ENCODE results near the gene APLP2. TPM values are rescaled to one million over a fixed set of nuclear protein-coding genes. Genes with fewer than 3 reads are reported as not detected.
A peak's percentile ranks its signal among the peaks of the same experiment; 100 is the strongest.

The APLP2 gene
- total RNA-seq, 1 donor from 2014 or later, result 374 TPM

GRCh38 chr11:130145975-130146776 is 76.5 kb downstream of the APLP2 start:
- DNase-seq (ENCODE audit: low spot score), result no peak

GRCh38 chr11:130146796-130147195 is 77.1 kb downstream of the APLP2 start:
- peak; percentile 54 for DNase-seq (ENCODE audit: low spot score)

GRCh38 chr11:130148796-130149326 is 79.2 kb downstream of the APLP2 start:
- no peak for DNase-seq (ENCODE audit: low spot score)

- no peak for DNase-seq (ENCODE audit: low spot score)
These were observed 81.1 kb downstream of the APLP2 start for GRCh38 chr11:130150790-130151189.

GRCh38 chr11:130151196-130151595 is 81.5 kb downstream of the APLP2 start:
- DNase-seq (ENCODE audit: low spot score), result no peak

GRCh38 chr11:130156108-130157022 is 86.7 kb downstream of the APLP2 start:
- no peak for DNase-seq (ENCODE audit: low spot score)

GRCh38 chr11:130157101-130157500 is 87.4 kb downstream of the APLP2 start:
- DNase-seq (ENCODE audit: low spot score), result peak; percentile 54

GRCh38 chr11:130157840-130158239 is 88.1 kb downstream of the APLP2 start:
- no peak for DNase-seq (ENCODE audit: low spot score)

GRCh38 chr11:130159139-130159538 is 89.4 kb downstream of the APLP2 start:
- DNase-seq (ENCODE audit: low spot score), result no peak

GRCh38 chr11:130159657-130160497 is 90.2 kb downstream of the APLP2 start, which contains the start of gene ST14:
Gene ST14 (plus strand): TSS chr11:130159782. CDS start chr11:130159980, 198 bp downstream.
- DNase-seq (ENCODE audit: low spot score), result no peak

- no peak for DNase-seq (ENCODE audit: low spot score)
These were observed 90.9 kb downstream of the APLP2 start for GRCh38 chr11:130160498-130161155.

- DNase-seq (ENCODE audit: low spot score), result peak; percentile 58
These were observed 91.9 kb downstream of the APLP2 start for GRCh38 chr11:130161441-130162145.

GRCh38 chr11:130162733-130163132 is 93.0 kb downstream of the APLP2 start:
- peak; percentile 94 for DNase-seq (ENCODE audit: low spot score)

- no peak for DNase-seq (ENCODE audit: low spot score)
These were observed 93.9 kb downstream of the APLP2 start for GRCh38 chr11:130163346-130164220.

- no peak for DNase-seq (ENCODE audit: low spot score)
These were observed 94.5 kb downstream of the APLP2 start for GRCh38 chr11:130164221-130164570.

GRCh38 chr11:130165601-130166456 is 96.1 kb downstream of the APLP2 start:
- no peak for DNase-seq (ENCODE audit: low spot score)

- peak; percentile 94 for DNase-seq (ENCODE audit: low spot score)
These were observed 96.7 kb downstream of the APLP2 start for GRCh38 chr11:130166457-130166784.

- DNase-seq (ENCODE audit: low spot score), result no peak
These were observed 97.5 kb downstream of the APLP2 start for GRCh38 chr11:130167146-130167545.
